Pons (tissue), 1 donor: ENCODE data around the gene ITPKA.

Source experiments
- DNase-seq: peaks from one replicate; pipeline ENCODE4 v3.0.0-alpha.2; 2016; ENCODE audit warnings: low spot score

ITPKA gene

GRCh38 chr15:41511331-41511898 lies 17.7 kb downstream of the ITPKA start:
- DNase-seq = no peak

- DNase-seq = no peak
Observed at GRCh38 chr15:41511899-41512369, 18.3 kb downstream of the ITPKA start.

- no peak for DNase-seq
Observed at GRCh38 chr15:41512512-41512939, 18.9 kb downstream of the ITPKA start.

- no peak for DNase-seq
Observed at GRCh38 chr15:41512940-41513505, 19.3 kb downstream of the ITPKA start.

- DNase-seq = no peak
Observed at GRCh38 chr15:41513506-41514227, 20.0 kb downstream of the ITPKA start, which contains the start of gene LTK. Gene LTK, minus strand, starts transcription at chr15:41513827. Its CDS starts 118 bp downstream, at chr15:41513709.

- no peak for DNase-seq
Observed at GRCh38 chr15:41517895-41518449, 24.3 kb downstream of the ITPKA start.

GRCh38 chr15:41520636-41521035 lies 27.0 kb downstream of the ITPKA start:
- DNase-seq = no peak

GRCh38 chr15:41521614-41522013 lies 27.9 kb downstream of the ITPKA start:
- DNase-seq = no peak

GRCh38 chr15:41523097-41523496 lies 29.4 kb downstream of the ITPKA start:
- DNase-seq = no peak

- DNase-seq = no peak
Observed at GRCh38 chr15:41530363-41530956, 36.8 kb downstream of the ITPKA start.

- DNase-seq = no peak
Observed at GRCh38 chr15:41535544-41535943, 41.9 kb downstream of the ITPKA start.

- DNase-seq = no peak
Observed at GRCh38 chr15:41536866-41537265, 43.2 kb downstream of the ITPKA start.

- DNase-seq = no peak
Observed at GRCh38 chr15:41543521-41543870, 49.8 kb downstream of the ITPKA start.

- DNase-seq = no peak
Observed at GRCh38 chr15:41544650-41545015, 51.0 kb downstream of the ITPKA start.

GRCh38 chr15:41545218-41545617 lies 51.5 kb downstream of the ITPKA start:
- no peak for DNase-seq

- DNase-seq = no peak
Observed at GRCh38 chr15:41546851-41547786, 53.4 kb downstream of the ITPKA start.

- DNase-seq = no peak
Observed at GRCh38 chr15:41550066-41550775, 56.5 kb downstream of the ITPKA start.
